Mononuclear cell (primary cell): Measurements from ENCODE around the gene OR5AR1. TPM values are rescaled to one million over a fixed set of nuclear protein-coding genes. Genes with fewer than 3 reads are reported as not detected.
"Not testable (repeated sequence)": the region's sequence is repeated elsewhere in the genome, so short reads cannot be mapped to it uniquely, and the experiment has no call there.

Source experiments
- H3K27me3 ChIP-seq: 2 replicates; pipeline ENCODE4 v1.6.0; 2011; ENCODE audit warnings: low read length, control low read depth; ENCODE audit not compliant: insufficient read depth
- H3K4me1 ChIP-seq: 2 replicates; pipeline ENCODE4 v1.5.1; 2011; ENCODE audit warnings: mild to moderate bottlenecking, low read length, control low read depth; ENCODE audit not compliant: insufficient read depth
- H3K4me3 ChIP-seq: 2 replicates; pipeline ENCODE4 v1.5.1; 2011; ENCODE audit warnings: mild to moderate bottlenecking, low read length, moderate library complexity
- H3K9me3 ChIP-seq: 2 replicates; pipeline ENCODE4 v1.5.1; 2011; ENCODE audit warnings: low read depth, mild to moderate bottlenecking, control low read depth, low read length
- total RNA-seq: library from RNA; depleted of rRNA; stranded (reverse); fragments of >200 nt; gene quantifications from one replicate; pipeline ENCODE4 v1.2.3, GENCODE V29; 2012

Gene OR5AR1
- not detected for total RNA-seq

DNA sequence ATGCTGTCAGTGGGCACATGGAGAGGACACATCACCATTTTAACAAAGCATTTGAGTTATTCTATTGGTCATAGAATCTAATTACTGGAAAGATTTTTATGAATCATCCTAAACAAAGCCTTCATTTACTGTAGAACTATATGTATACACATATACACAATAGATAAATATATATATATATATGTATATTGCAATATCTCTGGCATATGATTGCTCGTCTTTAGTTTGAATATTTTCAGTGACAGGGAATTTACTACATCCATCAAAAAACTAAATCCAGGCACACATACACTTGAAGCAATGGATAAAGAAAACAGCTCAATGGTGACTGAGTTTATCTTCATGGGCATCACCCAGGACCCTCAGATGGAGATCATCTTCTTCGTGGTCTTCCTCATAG is at the start of gene OR5AR1:
TSS of gene OR5AR1 (plus strand) at position 301 of the 400 bp plus-strand sequence. CDS start at position 301, 0 bp downstream.
- Histone ChIP-seq H3K4me3 (no peak within 1 kb of the TSS), H3K9me3 (no peaks in the 10 kb centered on the region), H3K27me3 (no peaks in the 10 kb centered on the region), H3K4me1 (no peaks in the 10 kb centered on the region)

DNA sequence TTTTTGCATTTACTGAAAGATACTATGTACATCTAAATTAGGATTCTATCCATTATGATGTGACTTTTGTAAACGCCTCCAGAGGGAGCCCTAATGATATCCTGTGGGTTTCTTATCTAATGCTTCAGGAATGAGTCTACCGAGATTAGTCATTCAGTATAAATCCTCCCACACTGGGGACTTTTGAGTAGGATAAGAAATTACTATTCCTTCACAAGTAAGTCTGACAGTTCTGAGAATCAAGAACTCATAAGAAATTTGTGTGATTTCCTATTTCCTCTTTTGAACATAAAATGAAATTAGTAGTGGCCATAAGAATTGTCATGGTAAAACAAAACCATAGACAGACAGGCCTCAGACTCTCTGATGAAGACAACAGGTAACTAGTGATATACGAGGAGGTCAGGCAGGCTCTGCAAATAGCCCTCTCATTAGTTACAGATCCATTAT is 38.8 kb upstream of the OR5AR1 start:
- Histone ChIP-seq H3K9me3 (no peaks in the 10 kb centered on the region), H3K4me1 (no peaks in the 10 kb centered on the region), H3K4me3 (no peak overlapping the region), H3K27me3 (no peaks in the 10 kb centered on the region)

DNA sequence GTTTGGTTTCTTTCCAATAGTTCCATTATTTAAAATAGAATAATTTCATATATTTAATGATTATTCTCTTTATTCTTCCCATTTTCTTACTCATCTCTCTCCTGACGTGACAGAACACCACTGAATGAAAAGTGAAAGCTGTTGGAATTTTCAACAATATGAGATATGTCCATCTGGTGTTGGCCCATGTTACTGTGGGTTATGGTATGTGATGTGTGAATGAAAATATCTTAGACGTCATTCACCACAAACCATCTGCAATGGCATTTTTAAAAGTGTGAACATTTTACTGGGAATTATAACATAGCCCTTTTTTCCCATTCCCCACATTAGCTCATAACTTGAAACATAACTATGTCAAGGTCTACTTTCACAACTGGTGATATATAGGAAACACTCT is 37.5 kb upstream of the OR5AR1 start:
- Histone ChIP-seq H3K4me1 (no peaks in the 10 kb centered on the region), H3K9me3 (no peaks in the 10 kb centered on the region), H3K4me3 (no peak overlapping the region), H3K27me3 (no peaks in the 10 kb centered on the region)

- H3K4me3 ChIP-seq = no peak overlapping the region
- H3K9me3 ChIP-seq = no peaks in the 10 kb centered on the region
- H3K4me1 ChIP-seq = no peaks in the 10 kb centered on the region
- no peaks in the 10 kb centered on the region for H3K27me3 ChIP-seq
Observed at GRCh38 chr11:56632329-56632728, 31.2 kb upstream of the OR5AR1 start.

DNA sequence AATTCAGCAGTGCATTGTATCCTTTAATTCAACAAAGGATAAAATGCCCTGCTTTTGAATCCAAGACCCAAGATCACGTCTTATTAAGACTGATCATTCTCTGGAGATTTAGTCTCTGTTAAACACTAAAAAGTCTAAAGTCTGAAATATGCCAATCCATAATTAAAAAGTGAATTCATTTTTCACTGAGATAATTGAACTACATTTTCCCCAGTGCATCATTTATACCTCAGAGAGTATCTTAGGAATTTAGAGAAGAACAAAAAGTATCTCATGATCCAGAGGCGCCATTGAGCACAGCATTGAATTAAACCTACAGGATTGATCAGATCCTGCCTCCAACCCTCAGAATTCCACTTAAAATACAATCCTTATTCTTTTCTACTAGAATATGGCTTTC is 26.6 kb upstream of the OR5AR1 start:
- H3K9me3 ChIP-seq = no peaks in the 10 kb centered on the region
- no peak overlapping the region for H3K4me3 ChIP-seq
- no peaks in the 10 kb centered on the region for H3K4me1 ChIP-seq
- H3K27me3 ChIP-seq = no peaks in the 10 kb centered on the region

GRCh38 chr11:56637500-56637899 is 26.0 kb upstream of the OR5AR1 start:
- H3K9me3 ChIP-seq = no peaks in the 10 kb centered on the region
- no peaks in the 10 kb centered on the region for H3K27me3 ChIP-seq
- H3K4me3 ChIP-seq = no peak overlapping the region
- H3K4me1 ChIP-seq = no peaks in the 10 kb centered on the region

- no peaks in the 10 kb centered on the region for H3K9me3 ChIP-seq
- H3K27me3 ChIP-seq = no peaks in the 10 kb centered on the region
- no peaks in the 10 kb centered on the region for H3K4me1 ChIP-seq
- H3K4me3 ChIP-seq = no peak within 1 kb of the TSS
Observed at GRCh38 chr11:56642339-56642738, 21.1 kb upstream of the OR5AR1 start, which contains the start of gene OR5AP2. OR5AP2 (minus strand) TSS chr11:56642439; CDS start chr11:56642439, 0 bp downstream.

GRCh38 chr11:56659755-56660154 is 3.7 kb upstream of the OR5AR1 start:
- H3K4me1 ChIP-seq = no peaks in the 10 kb centered on the region

GRCh38 chr11:56670984-56671383 is 7.5 kb downstream of the OR5AR1 start:
- Histone ChIP-seq H3K4me1 (no peaks in the 10 kb centered on the region), H3K9me3 (no peaks in the 10 kb centered on the region), H3K27me3 (no peaks in the 10 kb centered on the region), H3K4me3 (no peak overlapping the region)

More at GRCh38 chr11:56659755-56660154, 3.7 kb upstream of the OR5AR1 start:
- no peaks in the 10 kb centered on the region for H3K27me3 ChIP-seq
- no peak overlapping the region for H3K4me3 ChIP-seq
- no peaks in the 10 kb centered on the region for H3K9me3 ChIP-seq

- no peaks in the 10 kb centered on the region for H3K9me3 ChIP-seq
- H3K4me1 ChIP-seq = no peaks in the 10 kb centered on the region
- no peak overlapping the region for H3K4me3 ChIP-seq
- no peaks in the 10 kb centered on the region for H3K27me3 ChIP-seq
Observed at GRCh38 chr11:56688554-56689100, 25.1 kb downstream of the OR5AR1 start.

- H3K4me1 ChIP-seq, H3K9me3 ChIP-seq, H3K4me3 ChIP-seq, H3K27me3 ChIP-seq: not testable (repeated sequence)
Observed at GRCh38 chr11:56691179-56691578, 27.7 kb downstream of the OR5AR1 start.

DNA sequence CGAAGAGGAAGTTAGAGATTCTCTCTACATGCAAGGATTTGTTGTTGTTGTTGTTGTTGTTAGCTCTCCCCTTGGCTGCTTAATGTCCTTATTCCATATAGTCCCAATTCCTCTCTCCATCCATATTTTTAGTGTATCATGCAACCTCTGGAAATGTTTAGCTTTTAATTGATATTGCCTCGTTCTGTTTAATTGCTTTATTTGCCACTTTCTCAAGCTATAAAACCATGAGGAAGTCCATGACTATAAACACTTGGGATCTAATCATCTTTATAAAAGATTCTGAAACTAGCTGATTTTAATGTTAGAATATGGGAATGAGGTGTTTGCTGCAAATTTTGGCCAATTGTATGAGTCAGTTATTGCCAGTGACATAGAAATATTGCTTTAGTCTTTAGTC is 29.9 kb downstream of the OR5AR1 start:
- Histone ChIP-seq H3K27me3 (no peaks in the 10 kb centered on the region), H3K4me3 (no peak overlapping the region), H3K4me1 (no peaks in the 10 kb centered on the region), H3K9me3 (no peaks in the 10 kb centered on the region)

GRCh38 chr11:56698795-56699194 is 35.3 kb downstream of the OR5AR1 start, which contains the start of gene OR9G1:
OR9G1 (plus strand) TSS chr11:56699095; CDS start chr11:56700388, 1,293 bp downstream.
- Histone ChIP-seq H3K9me3 (no peaks in the 10 kb centered on the region), H3K4me1 (no peaks in the 10 kb centered on the region), H3K27me3 (no peaks in the 10 kb centered on the region), H3K4me3 (no peak within 1 kb of the TSS)

- Histone ChIP-seq H3K9me3 (no peaks in the 10 kb centered on the region), H3K27me3 (no peaks in the 10 kb centered on the region), H3K4me3 (no peak overlapping the region), H3K4me1 (no peaks in the 10 kb centered on the region)
Observed at GRCh38 chr11:56700242-56700913, 36.9 kb downstream of the OR5AR1 start.

GRCh38 chr11:56700914-56701485 is 37.5 kb downstream of the OR5AR1 start:
- no peak overlapping the region for H3K4me3 ChIP-seq
- no peaks in the 10 kb centered on the region for H3K27me3 ChIP-seq
- no peaks in the 10 kb centered on the region for H3K4me1 ChIP-seq
- no peaks in the 10 kb centered on the region for H3K9me3 ChIP-seq
